Caco-2 (cell line): ENCODE data around the gene PLBD2. TPM values are rescaled to one million over a fixed set of nuclear protein-coding genes. Genes with fewer than 3 reads are reported as not detected.

Experiments
- BruUV-seq: library from RNA; stranded (reverse); fragments of 400-500 nt; replicated peaks from 2 replicates; lab custom pipeline; 2021; lab: Mats Ljungman, UMichigan
- CTCF ChIA-PET: fragments of 300-600 bp; sonication (Branson Sonifier 250); formaldehyde crosslinking; loops from one replicate; lab custom pipeline; 2022; ENCODE audit warnings: antibody characterized with exemption; lab: Charles Lee
- POLR2A ChIA-PET: fragments of 300-600 bp; sonication (Branson Sonifier 250); formaldehyde crosslinking; loops from one replicate; lab custom pipeline; 2022; ENCODE audit warnings: antibody characterized with exemption; lab: Charles Lee
- DNase-seq, 2 experiments: peaks; one replicate each; pipeline versions ENCODE4 v3.0.0 to v3.0.0-alpha.2; 2020 to 2022
- H3K27me3 ChIP-seq: replicated peaks from 2 replicates; pipeline ENCODE4 v1.6.0; 2011; ENCODE audit warnings: low read length; ENCODE audit not compliant: control insufficient read depth, insufficient read depth
- H3K36me3 ChIP-seq: 2 replicates; pipeline ENCODE4 v1.5.1; 2011; ENCODE audit warnings: low read length; ENCODE audit not compliant: control insufficient read depth, insufficient read depth
- H3K4me1 ChIP-seq: fragments of 250-450 bp; sonication (Bioruptor Pico); 2 replicates; pipeline ENCODE4 v1.5.1; 2020; ENCODE audit warnings: mild to moderate bottlenecking
- H3K4me3 ChIP-seq: 2 replicates; pipeline ENCODE4 v1.5.1; 2011; ENCODE audit warnings: low read depth, mild to moderate bottlenecking, control low read depth, low read length
- H3K9me3 ChIP-seq: fragments of 250-450 bp; sonication (Bioruptor Pico); 2 replicates; pipeline ENCODE4 v1.5.1; 2020; ENCODE audit warnings: mild to moderate bottlenecking, moderate library complexity
- H3K27ac Mint-ChIP-seq: one replicate; pipeline ENCODE4 v1.8.0; 2022; ENCODE audit warnings: mixed read lengths; ENCODE audit not compliant: unreplicated experiment
- H3K27me3 Mint-ChIP-seq: one replicate; pipeline ENCODE4 v1.8.0; 2022; ENCODE audit warnings: mixed read lengths; ENCODE audit not compliant: insufficient read depth, unreplicated experiment
- H3K36me3 Mint-ChIP-seq: one replicate; pipeline ENCODE4 v1.8.0; 2022; ENCODE audit warnings: mild to moderate bottlenecking, mixed read lengths; ENCODE audit not compliant: insufficient read depth, unreplicated experiment
- H3K4me1 Mint-ChIP-seq: one replicate; pipeline ENCODE4 v1.8.0; 2022; ENCODE audit warnings: low read depth, mixed read lengths; ENCODE audit not compliant: unreplicated experiment
- H3K4me3 Mint-ChIP-seq: one replicate; pipeline ENCODE4 v1.8.0; 2022; ENCODE audit warnings: mild to moderate bottlenecking, moderate library complexity, mixed read lengths; ENCODE audit not compliant: unreplicated experiment
- H3K9me3 Mint-ChIP-seq: one replicate; pipeline ENCODE4 v1.8.0; 2022; ENCODE audit warnings: mixed read lengths; ENCODE audit not compliant: unreplicated experiment
- intact Hi-C: fragments of 100-400 bp; cut with micrococcal nuclease; formaldehyde crosslinking; loops from one replicate; pipeline ENCODE4 v1.10.0; 2022; ENCODE audit not compliant: unreplicated experiment
- total RNA-seq: library from RNA; stranded (reverse); gene quantifications from 2 replicates; pipeline ENCODE4 v1.2.3, GENCODE V29; 2022
- TF ChIP-seq, protein P1 (sequence below), 2 experiments: fragments of 200-600 bp in 1 of 2; IDR thresholded peaks; 1 replicate in 1 of 2; 2 replicates in 1 of 2; pipeline versions ENCODE4 v1.5.1 to v1.8.0; 2011 to 2022; ENCODE audit warnings: antibody characterized with exemption in 1 of 2, control low read depth in 1 of 2, inconsistent platforms in 1 of 2, low read depth in 1 of 2, low read length in 1 of 2, mild to moderate bottlenecking in 1 of 2, moderate library complexity in 1 of 2; ENCODE audit not compliant: insufficient read depth in 1 of 2, severe bottlenecking in 1 of 2, unreplicated experiment in 1 of 2

Gene PLBD2
- total RNA-seq, 1 experiment from 2014 or later = 43.1 TPM

DNA sequence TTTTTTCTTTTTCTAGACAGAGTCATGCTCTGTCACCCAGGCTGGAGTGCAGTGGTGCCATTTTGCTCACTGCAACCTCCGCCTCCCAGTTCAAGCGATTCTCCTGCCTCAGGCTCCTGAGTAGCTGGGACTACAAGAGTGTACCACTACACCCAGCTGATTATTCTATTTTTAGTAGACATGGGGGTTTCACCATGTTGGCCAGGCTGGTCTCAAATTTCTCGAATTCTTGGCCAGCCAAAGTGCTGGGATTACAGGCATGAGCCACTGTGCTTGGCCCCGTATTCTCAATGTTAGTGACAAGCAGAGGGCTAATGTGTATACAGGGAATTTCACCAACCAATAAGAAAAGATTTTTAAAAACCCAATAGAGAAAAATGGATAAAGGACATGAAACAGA is 8.4 kb downstream of the PLBD2 start:
- Mint-ChIP-seq H3K36me3 (peaks cover 1% of the 10 kb centered on the region), H3K4me1 (no peaks in the 10 kb centered on the region), H3K27me3 (no peaks in the 10 kb centered on the region), H3K4me3 (no peak overlapping the region), H3K27ac (no peak overlapping the region), H3K9me3 (no peaks in the 10 kb centered on the region)
- no peaks in the 10 kb centered on the region; the same call in 1 of the 2 replicates for H3K36me3 ChIP-seq
- TF ChIP-seq, protein P1, sequence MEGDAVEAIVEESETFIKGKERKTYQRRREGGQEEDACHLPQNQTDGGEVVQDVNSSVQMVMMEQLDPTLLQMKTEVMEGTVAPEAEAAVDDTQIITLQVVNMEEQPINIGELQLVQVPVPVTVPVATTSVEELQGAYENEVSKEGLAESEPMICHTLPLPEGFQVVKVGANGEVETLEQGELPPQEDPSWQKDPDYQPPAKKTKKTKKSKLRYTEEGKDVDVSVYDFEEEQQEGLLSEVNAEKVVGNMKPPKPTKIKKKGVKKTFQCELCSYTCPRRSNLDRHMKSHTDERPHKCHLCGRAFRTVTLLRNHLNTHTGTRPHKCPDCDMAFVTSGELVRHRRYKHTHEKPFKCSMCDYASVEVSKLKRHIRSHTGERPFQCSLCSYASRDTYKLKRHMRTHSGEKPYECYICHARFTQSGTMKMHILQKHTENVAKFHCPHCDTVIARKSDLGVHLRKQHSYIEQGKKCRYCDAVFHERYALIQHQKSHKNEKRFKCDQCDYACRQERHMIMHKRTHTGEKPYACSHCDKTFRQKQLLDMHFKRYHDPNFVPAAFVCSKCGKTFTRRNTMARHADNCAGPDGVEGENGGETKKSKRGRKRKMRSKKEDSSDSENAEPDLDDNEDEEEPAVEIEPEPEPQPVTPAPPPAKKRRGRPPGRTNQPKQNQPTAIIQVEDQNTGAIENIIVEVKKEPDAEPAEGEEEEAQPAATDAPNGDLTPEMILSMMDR (IDR thresholded peaks at IDR 0.05; ENCODE audit: insufficient read depth in 1 of 2, low read depth in 1 of 2, low read length in 1 of 2, severe bottlenecking in 1 of 2, unreplicated experiment in 1 of 2) = no peak
- no peaks in the 10 kb centered on the region for H3K4me1 ChIP-seq
- POLR2A ChIA-PET = no interaction called here
- no peaks in the 10 kb centered on the region for H3K9me3 ChIP-seq
- H3K4me3 ChIP-seq = no peak overlapping the region
- DNase-seq = no peak
- intact Hi-C loops = no loop called here
- BruUV-seq = no TSS peak
- CTCF ChIA-PET = no interaction called here
- no peaks in the 10 kb centered on the region for H3K27me3 ChIP-seq

DNA sequence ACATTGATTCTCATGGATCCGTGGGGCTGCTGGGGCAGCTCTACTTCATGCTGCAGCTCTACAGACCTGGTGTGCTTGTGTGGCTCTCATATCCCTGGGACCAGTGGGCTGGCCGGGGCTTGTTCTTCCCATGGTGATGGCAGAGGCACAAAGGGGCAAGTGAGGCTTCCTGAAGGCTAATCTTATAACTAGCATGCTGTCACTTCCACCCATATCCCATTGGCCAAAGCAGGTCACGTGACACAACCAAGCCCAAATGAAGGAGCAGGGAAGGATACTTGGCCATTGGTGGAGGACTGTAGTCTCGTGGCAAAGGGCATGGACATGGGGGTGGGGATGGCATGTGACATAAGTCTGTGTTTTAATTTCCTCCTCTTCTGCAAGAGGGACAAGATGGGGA is 9.9 kb downstream of the PLBD2 start:
- ChIA-PET CTCF (interaction anchor here (0.6 kb wide), 1 partner anchor 84 kb away, joined by 3 read pairs; no protein-coding TSS in a partner anchor), POLR2A (no interaction called here)
- no peak overlapping the region for H3K4me3 ChIP-seq
- no peak overlapping the region for H3K4me3 Mint-ChIP-seq
- H3K36me3 Mint-ChIP-seq = no peaks in the 10 kb centered on the region
- intact Hi-C loops = no loop called here
- DNase-seq = no peak
- BruUV-seq = no TSS peak
- no peaks in the 10 kb centered on the region for H3K4me1 Mint-ChIP-seq
- no peaks in the 10 kb centered on the region for H3K27me3 ChIP-seq
- no peaks in the 10 kb centered on the region; the same call in 1 of the 2 replicates for H3K36me3 ChIP-seq
- TF ChIP-seq, protein P1 (IDR thresholded peaks at IDR 0.05; ENCODE audit: insufficient read depth in 1 of 2, low read depth in 1 of 2, low read length in 1 of 2, severe bottlenecking in 1 of 2, unreplicated experiment in 1 of 2) = no peak
- no peaks in the 10 kb centered on the region for H3K27me3 Mint-ChIP-seq
- no peaks in the 10 kb centered on the region for H3K9me3 ChIP-seq
- no peaks in the 10 kb centered on the region for H3K4me1 ChIP-seq
- no peaks in the 10 kb centered on the region for H3K9me3 Mint-ChIP-seq
- H3K27ac Mint-ChIP-seq = no peak overlapping the region

DNA sequence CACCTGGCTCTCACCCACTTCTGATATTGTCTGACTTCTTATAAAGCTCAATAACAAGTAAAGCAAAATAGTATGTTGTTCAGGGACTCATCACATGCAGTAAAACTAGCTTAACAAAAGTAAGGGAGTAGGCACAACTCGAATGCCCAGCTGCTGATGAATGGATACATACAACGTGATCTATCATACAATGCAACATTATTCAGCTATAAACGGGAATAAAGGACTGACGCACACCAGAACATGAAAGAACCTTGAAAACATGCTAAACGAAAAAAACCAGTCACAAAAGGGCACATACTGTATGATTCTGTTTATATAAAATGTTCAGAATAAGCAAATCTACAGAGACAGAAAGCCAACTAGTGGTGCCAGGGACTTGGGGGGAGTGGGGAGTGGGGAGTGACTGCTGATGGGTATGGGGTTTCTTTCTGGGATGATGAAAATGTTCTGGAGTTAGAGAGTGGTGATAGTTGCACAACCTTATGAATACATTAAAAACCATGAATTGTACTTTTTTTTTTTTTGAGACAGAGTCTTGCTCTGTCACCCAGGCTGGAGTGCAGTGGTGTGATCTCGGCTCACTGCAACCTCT is 11.1 kb downstream of the PLBD2 start:
- no peaks in the 10 kb centered on the region for H3K9me3 Mint-ChIP-seq
- CTCF ChIA-PET = no interaction called here

More for the DNA sequence above, 11.1 kb downstream of the PLBD2 start:
- intact Hi-C loops = no loop called here
- H3K4me3 Mint-ChIP-seq = no peak overlapping the region
- no TSS peak for BruUV-seq
- H3K36me3 ChIP-seq = no peaks in the 10 kb centered on the region; the same call in 1 of the 2 replicates
- no peak overlapping the region for H3K4me3 ChIP-seq
- no peaks in the 10 kb centered on the region for H3K4me1 ChIP-seq
- TF ChIP-seq, protein P1 (IDR thresholded peaks at IDR 0.05; ENCODE audit: insufficient read depth in 1 of 2, low read depth in 1 of 2, low read length in 1 of 2, severe bottlenecking in 1 of 2, unreplicated experiment in 1 of 2) = no peak
- no peaks in the 10 kb centered on the region for H3K27me3 ChIP-seq
- POLR2A ChIA-PET = no interaction called here
- H3K4me1 Mint-ChIP-seq = no peaks in the 10 kb centered on the region
- DNase-seq = no peak
- peaks cover 7% of the 10 kb centered on the region for H3K36me3 Mint-ChIP-seq
- no peaks in the 10 kb centered on the region for H3K9me3 ChIP-seq
- H3K27me3 Mint-ChIP-seq = no peaks in the 10 kb centered on the region
- H3K27ac Mint-ChIP-seq = no peak overlapping the region
